B cell (primary cell): ENCODE data around the gene SRRM2. TPM values are rescaled to one million over a fixed set of nuclear protein-coding genes. Genes with fewer than 3 reads are reported as not detected.

Experiments used
- ATAC-seq: fragments of 200-7000 bp; cut with Tn5 transposase; one replicate; pipeline ENCODE4 v1.10.0; 2021; ENCODE audit warnings: low read depth, mild to moderate bottlenecking, moderate number of reproducible peaks, moderate library complexity
- CTCF ChIA-PET: fragments of 350-600 bp; sonication (Branson Sonifier 250); formaldehyde crosslinking; loops from one replicate; lab custom pipeline; 2021; ENCODE audit warnings: antibody characterized with exemption, inconsistent platforms; lab: Charles Lee
- POLR2A ChIA-PET: fragments of 350-600 bp; sonication (Branson Sonifier 250); formaldehyde crosslinking; loops from one replicate; lab custom pipeline; 2021; ENCODE audit warnings: antibody characterized with exemption; lab: Charles Lee
- DNase-seq: peaks from one replicate; pipeline ENCODE4 v3.0.0; 2013
- H2AFZ ChIP-seq: 2 replicates; pipeline ENCODE4 v1.6.1; 2012; ENCODE audit warnings: mild to moderate bottlenecking, low read depth, low read length; ENCODE audit not compliant: insufficient read depth, poor library complexity, severe bottlenecking
- H3K27ac ChIP-seq, 2 donors: 1 replicate in 1 of 2; 2 replicates in 1 of 2; pipeline ENCODE4 v1.5.1; 2012 to 2013; ENCODE audit warnings: low read length in 2 of 2, mild to moderate bottlenecking in 2 of 2, moderate library complexity in 1 of 2
- H3K27me3 ChIP-seq, 4 experiments: fragments of 200-600 bp in 1 of 4; sonication (generic) in 1 of 4; replicated peaks in 1 of 4; 1 replicate in 2 of 4; 2 replicates in 2 of 4; pipeline versions ENCODE4 v1.6.1 to v1.7.0; 2013 to 2016; ENCODE audit warnings: low read length in 3 of 4, mild to moderate bottlenecking in 2 of 4, mixed read lengths in 1 of 4, moderate library complexity in 1 of 4; ENCODE audit not compliant: insufficient read depth in 4 of 4, control insufficient read depth in 3 of 4; ENCODE audit errors: control extremely low read depth in 1 of 4
- H3K36me3 ChIP-seq, 2 experiments: replicated peaks in 1 of 2; 1 replicate in 1 of 2; 2 replicates in 1 of 2; pipeline versions ENCODE4 v1.6.1 to v1.7.1; 2013; ENCODE audit warnings: low read length in 1 of 2; ENCODE audit not compliant: insufficient read depth in 2 of 2, control insufficient read depth in 1 of 2; ENCODE audit errors: control extremely low read depth in 1 of 2, extremely low read depth in 1 of 2
- H3K4me1 ChIP-seq, 2 donors: fragments of 200-600 bp in 1 of 2; sonication (generic) in 1 of 2; 1 replicate in 1 of 2; 2 replicates in 1 of 2; pipeline versions ENCODE4 v1.5.1 to v1.6.1; 2013 to 2017; ENCODE audit warnings: low read length in 2 of 2; ENCODE audit not compliant: control insufficient read depth in 2 of 2, insufficient read depth in 2 of 2
- H3K4me2 ChIP-seq: replicated peaks from 2 replicates; pipeline ENCODE3; 2012; ENCODE audit warnings: mild to moderate bottlenecking, low read depth, low read length; ENCODE audit not compliant: poor library complexity, severe bottlenecking
- H3K4me3 ChIP-seq, 5 experiments: fragments of 200-600 bp in 1 of 5; sonication (generic) in 1 of 5; 1 replicate in 3 of 5; 2 replicates in 2 of 5; pipeline versions ENCODE4 v1.5.1 to v1.7.0; 2011 to 2016; ENCODE audit warnings: low read length in 4 of 5, mild to moderate bottlenecking in 4 of 5, low read depth in 2 of 5, control low read depth in 1 of 5, moderate library complexity in 1 of 5; ENCODE audit not compliant: insufficient read depth in 1 of 5; ENCODE audit errors: control extremely low read depth in 1 of 5, extremely low read depth in 1 of 5
- H3K79me2 ChIP-seq: fragments of 200-600 bp; sonication (generic); one replicate; pipeline ENCODE4 v1.6.0; 2016; ENCODE audit warnings: low read length; ENCODE audit not compliant: control insufficient read depth, insufficient read depth
- H3K9ac ChIP-seq: fragments of 200-600 bp; sonication (generic); 2 replicates; pipeline ENCODE4 v1.6.1; 2017; ENCODE audit warnings: mild to moderate bottlenecking, low read length, moderate library complexity
- H3K9me3 ChIP-seq, 3 donors: one replicate each; pipeline versions ENCODE4 v1.6.1 to v1.7.1; 2013; ENCODE audit warnings: low read length in 2 of 3; ENCODE audit not compliant: control insufficient read depth in 2 of 3, insufficient read depth in 1 of 3; ENCODE audit errors: control extremely low read depth in 1 of 3
- H4K20me1 ChIP-seq: 2 replicates; pipeline ENCODE4 v1.6.0; 2012; ENCODE audit warnings: mild to moderate bottlenecking, low read length; ENCODE audit not compliant: insufficient read depth, control insufficient read depth, poor library complexity, severe bottlenecking
- H3K27ac Mint-ChIP-seq: one replicate; pipeline ENCODE4 v1.8.0; 2021; ENCODE audit warnings: mixed read lengths
- H3K27me3 Mint-ChIP-seq: one replicate; pipeline ENCODE4 v1.8.0; 2021; ENCODE audit warnings: mixed read lengths
- H3K4me1 Mint-ChIP-seq: one replicate; pipeline ENCODE4 v1.8.0; 2021; ENCODE audit warnings: mixed read lengths
- H3K4me3 Mint-ChIP-seq: one replicate; pipeline ENCODE4 v1.8.0; 2021; ENCODE audit warnings: mixed read lengths
- H3K9me3 Mint-ChIP-seq: one replicate; pipeline ENCODE4 v1.8.0; 2022; ENCODE audit warnings: mixed read lengths; ENCODE audit not compliant: insufficient read depth
- EZH2 ChIP-seq: IDR thresholded peaks from 2 replicates; pipeline ENCODE4 v1.6.1; 2012; ENCODE audit warnings: borderline replicate concordance, low read depth, mild to moderate bottlenecking, moderate library complexity, low read length; ENCODE audit not compliant: insufficient read depth, poor library complexity, severe bottlenecking
- WGBS: methylation state at CpG from one replicate; pipeline ENCODE4 v1.1.5; 2013; ENCODE audit warnings: missing lambda C conversion rate; ENCODE audit not compliant: insufficient coverage; 5-methylcytosine and 5-hydroxymethylcytosine counted together
- intact Hi-C: fragments of 100-400 bp; cut with micrococcal nuclease; formaldehyde crosslinking; loops from one replicate; pipeline ENCODE4 v1.10.0; 2022
- polyA plus RNA-seq: library from polyadenylated mRNA; depleted of rRNA; stranded (reverse); fragments of >200 nt; gene quantifications from 2 replicates; pipeline ENCODE4 v1.2.3, GENCODE V29; 2012
- total RNA-seq, 2 donors: library from RNA; stranded (reverse); fragments of 120-200 nt in 1 of 2; gene quantifications; 1 replicate in 1 of 2; 2 replicates in 1 of 2; pipeline versions ENCODE4 v1.2.3 to v1.2.4, GENCODE V29; 2013 to 2022
- TF ChIP-seq, protein P1 (sequence below): fragments of 200-600 bp; IDR thresholded peaks from one replicate; pipeline ENCODE4 v1.8.0; 2022; ENCODE audit warnings: antibody characterized with exemption, mild to moderate bottlenecking

The SRRM2 gene
- total and polyA plus RNA-seq, 2 donors (not counting 1 experiment from before 2014, with no cell fraction given): 1,485 to 1,879 TPM

DNA sequence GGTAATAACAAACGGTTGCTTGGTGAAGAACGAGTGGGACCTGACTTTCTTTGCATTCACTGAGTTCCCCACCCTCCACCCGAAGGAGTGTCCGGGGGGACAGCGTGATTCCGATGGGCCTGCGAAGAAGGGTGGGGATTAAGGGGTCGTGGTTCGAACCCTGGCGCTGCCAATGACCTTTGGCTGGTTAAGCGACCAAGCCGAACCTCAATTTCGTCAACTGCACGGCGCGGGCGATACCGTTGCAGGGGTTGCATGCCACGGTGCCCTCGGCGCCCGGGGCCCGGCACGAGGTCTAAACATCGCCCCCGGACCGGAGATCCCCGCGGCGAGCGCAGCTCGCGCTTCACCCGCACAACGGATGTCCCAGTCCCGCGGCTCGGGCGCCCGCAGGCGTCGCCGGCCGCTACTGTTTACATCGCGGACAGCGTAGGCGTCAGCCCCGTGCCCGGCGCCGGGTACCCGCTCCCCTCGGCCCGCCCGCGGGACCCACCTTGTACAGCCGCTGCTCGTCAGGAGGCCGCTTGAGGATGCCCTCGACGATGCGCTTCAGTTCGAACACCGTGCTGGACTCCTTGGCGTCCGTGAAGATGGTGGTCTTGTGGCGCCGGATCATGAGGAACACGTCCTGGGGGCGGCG lies 24.2 kb downstream of the SRRM2 start:
- peak; percentile 69 for DNase-seq
- ATAC-seq: peak; percentile 34
- H3K27me3 ChIP-seq: no peaks in the 10 kb centered on the region
- peaks cover 39% of the 10 kb centered on the region for H3K79me2 ChIP-seq
- POLR2A ChIA-PET: interaction anchor here (0.9 to 3.9 kb wide), 4 partner anchors 24 to 106 kb away, joined by 3 to 31 read pairs (median 10); partner anchors contain the start of genes FLYWCH2 and SRRM2
- peaks cover 0 to 24% of the 10 kb centered on the region in 2 experiments for H3K36me3 ChIP-seq
- intact Hi-C loops: loop anchor here (1.0 to 10.0 kb wide), 6 partner anchors 24 to 784 kb away; partner anchors contain the start of genes KCTD5, PKMYT1, PRSS27 and SRRM2
- no peaks in the 10 kb centered on the region for H3K9me3 ChIP-seq
- H3K27ac ChIP-seq: peak overlapping the region; percentile 40 to 61
- peaks cover 25% of the 10 kb centered on the region for H4K20me1 ChIP-seq
- H3K4me2 ChIP-seq: peak overlapping the region; percentile 94
- CTCF ChIA-PET: no interaction called here
- peak overlapping the region; percentile 78 for H3K9ac ChIP-seq
- TF ChIP-seq, protein P1, sequence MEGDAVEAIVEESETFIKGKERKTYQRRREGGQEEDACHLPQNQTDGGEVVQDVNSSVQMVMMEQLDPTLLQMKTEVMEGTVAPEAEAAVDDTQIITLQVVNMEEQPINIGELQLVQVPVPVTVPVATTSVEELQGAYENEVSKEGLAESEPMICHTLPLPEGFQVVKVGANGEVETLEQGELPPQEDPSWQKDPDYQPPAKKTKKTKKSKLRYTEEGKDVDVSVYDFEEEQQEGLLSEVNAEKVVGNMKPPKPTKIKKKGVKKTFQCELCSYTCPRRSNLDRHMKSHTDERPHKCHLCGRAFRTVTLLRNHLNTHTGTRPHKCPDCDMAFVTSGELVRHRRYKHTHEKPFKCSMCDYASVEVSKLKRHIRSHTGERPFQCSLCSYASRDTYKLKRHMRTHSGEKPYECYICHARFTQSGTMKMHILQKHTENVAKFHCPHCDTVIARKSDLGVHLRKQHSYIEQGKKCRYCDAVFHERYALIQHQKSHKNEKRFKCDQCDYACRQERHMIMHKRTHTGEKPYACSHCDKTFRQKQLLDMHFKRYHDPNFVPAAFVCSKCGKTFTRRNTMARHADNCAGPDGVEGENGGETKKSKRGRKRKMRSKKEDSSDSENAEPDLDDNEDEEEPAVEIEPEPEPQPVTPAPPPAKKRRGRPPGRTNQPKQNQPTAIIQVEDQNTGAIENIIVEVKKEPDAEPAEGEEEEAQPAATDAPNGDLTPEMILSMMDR: no peak
- no peak for TF ChIP-seq EZH2
- peak overlapping the region; percentile 83 for H2AFZ ChIP-seq
- Mint-ChIP-seq H3K4me3 (peak overlapping the region; percentile 96), H3K4me1 (peaks cover 30% of the 10 kb centered on the region), H3K9me3 (no peaks in the 10 kb centered on the region), H3K27ac (peak overlapping the region; percentile 89), H3K27me3 (no peaks in the 10 kb centered on the region)
- H3K4me3 ChIP-seq: peak overlapping the region; percentile 8 to 84 (median 70)
- H3K4me1 ChIP-seq: peaks cover 17 to 29% of the 10 kb centered on the region in 2 donors
- WGBS: 1% methylated on average over 69 of the region's 72 CpGs
